Stomach (tissue), 4 donors: ENCODE results near the gene OR52N2.

Experiments
- POLR2A ChIP-seq, 4 donors: fragments of 450-650 bp; IDR thresholded peaks; one replicate each; pipeline ENCODE4 v1.6.1; 2016; ENCODE audit warnings: antibody characterized with exemption in 4 of 4, control low read depth in 2 of 4, mild to moderate bottlenecking in 1 of 4, moderate library complexity in 1 of 4
- TF ChIP-seq, protein P1 (sequence below), 7 experiments: fragments of 450-650 bp in 4 of 7; fragments of 200-600 bp in 3 of 7; sonication (generic) in 3 of 7; IDR thresholded peaks; one replicate each; pipeline ENCODE4 v1.5.1; 2016 to 2019; ENCODE audit warnings: antibody characterized with exemption in 7 of 7, control low read depth in 2 of 7, mild to moderate bottlenecking in 1 of 7

DNA sequence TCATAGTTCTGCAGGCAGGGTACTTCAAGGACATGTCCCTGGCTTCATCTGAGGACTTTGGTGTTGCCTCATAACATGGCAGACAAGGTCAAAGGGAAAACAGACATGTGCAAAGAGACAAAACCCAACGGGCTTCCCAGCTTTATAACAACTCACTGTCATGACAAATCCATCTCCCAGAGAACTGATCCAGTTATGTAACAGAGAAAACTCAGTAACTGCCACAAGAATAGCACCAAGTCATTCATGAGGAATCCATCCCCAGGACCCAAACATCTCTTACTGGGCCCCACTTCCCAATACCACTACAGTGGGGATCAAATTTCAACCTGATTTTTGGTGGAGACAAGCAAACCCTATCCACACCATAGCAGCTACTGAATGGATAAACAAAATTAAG is 41.7 kb upstream of the OR52N2 start:
- TF ChIP-seq POLR2A (IDR thresholded peaks at IDR 0.05) = no peak
- TF ChIP-seq, protein P1, sequence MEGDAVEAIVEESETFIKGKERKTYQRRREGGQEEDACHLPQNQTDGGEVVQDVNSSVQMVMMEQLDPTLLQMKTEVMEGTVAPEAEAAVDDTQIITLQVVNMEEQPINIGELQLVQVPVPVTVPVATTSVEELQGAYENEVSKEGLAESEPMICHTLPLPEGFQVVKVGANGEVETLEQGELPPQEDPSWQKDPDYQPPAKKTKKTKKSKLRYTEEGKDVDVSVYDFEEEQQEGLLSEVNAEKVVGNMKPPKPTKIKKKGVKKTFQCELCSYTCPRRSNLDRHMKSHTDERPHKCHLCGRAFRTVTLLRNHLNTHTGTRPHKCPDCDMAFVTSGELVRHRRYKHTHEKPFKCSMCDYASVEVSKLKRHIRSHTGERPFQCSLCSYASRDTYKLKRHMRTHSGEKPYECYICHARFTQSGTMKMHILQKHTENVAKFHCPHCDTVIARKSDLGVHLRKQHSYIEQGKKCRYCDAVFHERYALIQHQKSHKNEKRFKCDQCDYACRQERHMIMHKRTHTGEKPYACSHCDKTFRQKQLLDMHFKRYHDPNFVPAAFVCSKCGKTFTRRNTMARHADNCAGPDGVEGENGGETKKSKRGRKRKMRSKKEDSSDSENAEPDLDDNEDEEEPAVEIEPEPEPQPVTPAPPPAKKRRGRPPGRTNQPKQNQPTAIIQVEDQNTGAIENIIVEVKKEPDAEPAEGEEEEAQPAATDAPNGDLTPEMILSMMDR (IDR thresholded peaks at IDR 0.05) = no peak
